C4-2B (cell line): ENCODE measurements around the gene CAPNS2.

Experiments used
- ZFX ChIP-seq: fragments of 450-650 bp; IDR thresholded peaks from 2 replicates; pipeline ENCODE4 v1.6.1; 2017
- TF ChIP-seq, protein P1 (sequence below): fragments of 450-650 bp; conservative IDR thresholded peaks from 2 replicates; pipeline ENCODE4 v1.5.1; 2017; ENCODE audit warnings: mild to moderate bottlenecking

DNA sequence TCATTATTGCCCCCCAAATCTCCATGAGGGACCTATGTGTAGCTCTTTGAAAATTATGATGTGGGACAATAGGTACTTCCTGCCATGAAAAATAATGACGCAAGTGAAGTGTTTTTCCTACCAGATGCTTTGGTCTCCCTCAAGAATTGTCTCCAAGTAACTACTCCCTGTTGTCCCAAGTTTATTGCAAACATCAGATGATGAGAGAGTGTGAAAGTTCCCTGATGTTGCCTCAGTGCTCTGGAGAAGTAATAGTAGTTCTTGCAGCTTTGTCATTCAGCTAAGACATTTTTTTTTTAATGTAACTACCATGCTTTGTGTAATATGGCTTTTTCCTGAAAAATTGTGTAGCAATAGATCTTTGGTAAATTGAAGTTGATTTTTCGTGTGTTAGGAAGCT is 37.5 kb upstream of the CAPNS2 start:
- TF ChIP-seq, protein P1, sequence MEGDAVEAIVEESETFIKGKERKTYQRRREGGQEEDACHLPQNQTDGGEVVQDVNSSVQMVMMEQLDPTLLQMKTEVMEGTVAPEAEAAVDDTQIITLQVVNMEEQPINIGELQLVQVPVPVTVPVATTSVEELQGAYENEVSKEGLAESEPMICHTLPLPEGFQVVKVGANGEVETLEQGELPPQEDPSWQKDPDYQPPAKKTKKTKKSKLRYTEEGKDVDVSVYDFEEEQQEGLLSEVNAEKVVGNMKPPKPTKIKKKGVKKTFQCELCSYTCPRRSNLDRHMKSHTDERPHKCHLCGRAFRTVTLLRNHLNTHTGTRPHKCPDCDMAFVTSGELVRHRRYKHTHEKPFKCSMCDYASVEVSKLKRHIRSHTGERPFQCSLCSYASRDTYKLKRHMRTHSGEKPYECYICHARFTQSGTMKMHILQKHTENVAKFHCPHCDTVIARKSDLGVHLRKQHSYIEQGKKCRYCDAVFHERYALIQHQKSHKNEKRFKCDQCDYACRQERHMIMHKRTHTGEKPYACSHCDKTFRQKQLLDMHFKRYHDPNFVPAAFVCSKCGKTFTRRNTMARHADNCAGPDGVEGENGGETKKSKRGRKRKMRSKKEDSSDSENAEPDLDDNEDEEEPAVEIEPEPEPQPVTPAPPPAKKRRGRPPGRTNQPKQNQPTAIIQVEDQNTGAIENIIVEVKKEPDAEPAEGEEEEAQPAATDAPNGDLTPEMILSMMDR: no peak
- no peak for TF ChIP-seq ZFX
